Kidney epithelial cell (primary cell): ENCODE results near the gene KCNK5. TPM values are rescaled to one million over a fixed set of nuclear protein-coding genes. Genes with fewer than 3 reads are reported as not detected.

Source experiments
- DNase-seq: peaks from one replicate; pipeline ENCODE4 v3.0.0-alpha.2; 2010; ENCODE audit warnings: low read depth
- H3K27me3 ChIP-seq: 2 replicates; pipeline ENCODE4 v1.6.0; 2011; ENCODE audit warnings: low read length; ENCODE audit not compliant: control insufficient read depth, insufficient read depth
- H3K36me3 ChIP-seq: 2 replicates; pipeline ENCODE4 v1.5.1; 2011; ENCODE audit warnings: low read length; ENCODE audit not compliant: control insufficient read depth, insufficient read depth
- H3K4me3 ChIP-seq: 2 replicates; pipeline ENCODE4 v1.5.1; 2011; ENCODE audit warnings: low read depth, mild to moderate bottlenecking, control low read depth, low read length
- CTCF ChIP-seq: IDR thresholded peaks from 2 replicates; pipeline ENCODE4 v1.5.1; 2011; ENCODE audit warnings: mild to moderate bottlenecking, moderate library complexity, low read length, control low read depth, inconsistent platforms; ENCODE audit not compliant: insufficient read depth, poor library complexity, severe bottlenecking
- total RNA-seq: library from RNA; depleted of rRNA; stranded (reverse); fragments of >200 nt; gene quantifications from 2 replicates; pipeline ENCODE4 v1.2.3, GENCODE V29; 2015

Gene KCNK5
- total RNA-seq, 1 donor from 2014 or later = 2.3 TPM

GRCh38 chr6:39269961-39270360 is 40.7 kb upstream of the KCNK5 start:
- no peak overlapping the region for H3K4me3 ChIP-seq
- no peak for DNase-seq
- no peaks in the 10 kb centered on the region for H3K27me3 ChIP-seq
- no peaks in the 10 kb centered on the region for H3K36me3 ChIP-seq
- no peak for TF ChIP-seq CTCF

GRCh38 chr6:39268721-39269120 is 39.4 kb upstream of the KCNK5 start:
- Histone ChIP-seq H3K36me3 (no peaks in the 10 kb centered on the region), H3K27me3 (no peaks in the 10 kb centered on the region), H3K4me3 (no peak overlapping the region)
- no peak for TF ChIP-seq CTCF
- DNase-seq = no peak

- no peak for TF ChIP-seq CTCF
- no peaks in the 10 kb centered on the region for H3K36me3 ChIP-seq
Observed at GRCh38 chr6:39268171-39268570, 38.9 kb upstream of the KCNK5 start.

GRCh38 chr6:39266782-39267355 is 37.6 kb upstream of the KCNK5 start:
- Histone ChIP-seq H3K4me3 (no peak overlapping the region), H3K36me3 (no peaks in the 10 kb centered on the region), H3K27me3 (no peaks in the 10 kb centered on the region)
- DNase-seq = no peak
- no peak for TF ChIP-seq CTCF

More at GRCh38 chr6:39268171-39268570, 38.9 kb upstream of the KCNK5 start:
- no peak overlapping the region for H3K4me3 ChIP-seq
- H3K27me3 ChIP-seq = no peaks in the 10 kb centered on the region
- DNase-seq = no peak

- TF ChIP-seq CTCF = no peak
Observed at GRCh38 chr6:39266375-39266774, 37.1 kb upstream of the KCNK5 start.

More at GRCh38 chr6:39266375-39266774, 37.1 kb upstream of the KCNK5 start:
- Histone ChIP-seq H3K4me3 (no peak overlapping the region), H3K27me3 (no peaks in the 10 kb centered on the region), H3K36me3 (no peaks in the 10 kb centered on the region)
- no peak for DNase-seq
